ENCODE data around the gene LAS1L.
A peak's percentile ranks its signal among the peaks of the same experiment; 100 is the strongest.
"Not testable (repeated sequence)": the region's sequence is repeated elsewhere in the genome, so short reads cannot be mapped to it uniquely, and the experiment has no call there.

The LAS1L gene

DNA sequence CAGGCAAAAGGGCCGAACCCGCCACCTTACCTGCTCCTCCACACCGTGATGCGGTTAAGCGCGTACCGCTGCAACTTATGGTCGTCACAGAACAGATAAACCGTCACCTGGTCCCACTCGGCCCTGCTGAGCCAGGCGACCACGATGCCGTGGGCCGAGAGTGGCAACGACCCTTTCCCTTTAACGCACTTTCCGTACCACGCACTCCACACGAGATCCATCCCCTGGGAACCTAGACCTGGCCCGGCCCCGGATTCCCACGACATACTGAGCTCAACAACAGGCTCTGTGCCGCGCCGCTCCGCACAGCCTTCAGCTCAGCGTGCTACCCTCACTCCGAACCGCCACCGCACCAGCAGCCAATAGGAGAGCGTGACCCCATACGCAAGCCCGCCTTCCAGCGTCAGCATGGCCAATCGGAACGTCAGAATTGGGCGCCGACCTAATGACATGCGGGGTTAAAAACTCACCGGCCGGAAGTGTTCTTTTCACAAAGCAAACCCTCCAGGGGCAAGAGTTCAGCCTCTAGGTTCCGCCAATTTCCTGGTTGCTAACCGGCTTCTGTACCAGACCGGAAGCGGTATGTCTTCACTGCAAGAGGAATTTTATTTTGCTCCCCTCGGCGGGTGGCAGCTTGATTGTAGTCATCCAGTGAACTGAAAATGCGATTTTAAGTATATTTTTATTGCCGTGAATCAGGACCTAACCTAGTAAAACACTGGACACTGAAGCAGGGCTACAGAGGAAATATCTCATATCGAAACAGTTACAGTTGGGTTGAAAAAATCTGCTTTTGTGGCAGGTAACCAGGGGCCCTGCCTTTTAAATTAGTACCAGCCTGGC is at the start of gene LAS1L:
LAS1L (minus strand) TSS at position 338 of the 843 bp plus-strand sequence; CDS start at position 266, 72 bp downstream.
- peak; percentile 96 to 99 for DNase-seq

DNA sequence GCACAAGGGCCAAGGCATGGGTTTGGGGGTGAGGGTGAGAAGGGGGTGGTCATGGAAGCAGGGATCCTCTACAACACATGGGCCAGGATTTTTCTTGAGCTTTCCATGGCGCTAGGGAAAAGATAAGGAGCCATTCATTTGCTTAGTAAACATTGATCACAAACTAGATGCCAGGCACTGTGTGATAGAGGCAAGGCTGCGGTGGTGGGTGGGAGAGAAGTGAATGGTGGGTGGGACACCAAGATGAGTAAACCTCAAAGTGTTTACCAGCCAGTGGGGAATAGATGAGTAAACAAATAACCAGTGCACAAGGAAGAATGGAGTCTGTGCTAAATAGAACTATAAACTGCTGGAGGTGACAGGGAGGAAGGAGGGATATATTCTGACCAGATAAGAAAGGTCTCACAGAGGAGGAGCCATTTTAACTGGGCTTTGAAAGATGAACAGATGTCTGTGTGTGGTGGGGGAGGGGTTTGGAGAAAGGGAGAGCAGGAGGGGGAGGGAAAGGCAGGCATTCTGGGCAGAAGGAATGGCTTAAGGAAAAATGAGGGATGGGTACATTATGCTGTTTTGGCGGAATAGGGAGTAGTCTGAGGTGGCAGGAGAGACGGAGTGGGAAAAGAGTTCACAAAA is 48.0 kb upstream of the LAS1L start:
- DNase-seq: no peak

DNA sequence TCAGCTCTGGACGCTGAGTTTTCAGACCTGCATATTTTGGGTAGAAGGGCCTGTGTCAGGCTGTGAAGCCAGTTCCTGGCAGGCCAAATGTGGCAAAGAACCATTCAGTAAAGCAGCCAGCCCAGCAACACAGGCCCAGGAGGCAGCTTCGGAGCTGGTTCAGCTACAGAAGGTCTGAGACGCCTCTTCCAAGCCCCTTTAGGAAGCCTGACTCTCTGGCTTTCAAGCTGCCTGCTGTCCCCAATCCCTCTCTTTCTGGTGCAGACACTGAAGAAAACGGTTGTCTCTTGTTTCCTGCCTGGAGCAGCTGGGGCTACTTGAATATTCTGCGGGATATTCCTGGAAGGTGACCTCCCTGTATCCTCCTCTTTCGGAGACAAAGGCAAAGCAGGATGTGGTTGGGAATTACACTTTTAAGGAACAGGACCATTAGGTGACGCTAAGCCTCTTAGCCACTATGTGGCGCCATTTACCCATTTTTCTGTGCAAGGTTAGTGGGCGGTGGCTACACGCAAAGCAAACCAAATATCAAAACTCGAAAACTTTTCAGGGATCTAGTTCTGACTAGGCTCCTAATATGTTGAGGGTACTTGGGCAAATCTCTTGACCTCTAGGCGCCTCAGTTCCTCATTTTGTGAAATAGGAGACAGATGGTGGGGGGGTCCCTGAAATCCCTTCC is 47.2 kb upstream of the LAS1L start:
- DNase-seq: peak; percentile 66 to 73

DNA sequence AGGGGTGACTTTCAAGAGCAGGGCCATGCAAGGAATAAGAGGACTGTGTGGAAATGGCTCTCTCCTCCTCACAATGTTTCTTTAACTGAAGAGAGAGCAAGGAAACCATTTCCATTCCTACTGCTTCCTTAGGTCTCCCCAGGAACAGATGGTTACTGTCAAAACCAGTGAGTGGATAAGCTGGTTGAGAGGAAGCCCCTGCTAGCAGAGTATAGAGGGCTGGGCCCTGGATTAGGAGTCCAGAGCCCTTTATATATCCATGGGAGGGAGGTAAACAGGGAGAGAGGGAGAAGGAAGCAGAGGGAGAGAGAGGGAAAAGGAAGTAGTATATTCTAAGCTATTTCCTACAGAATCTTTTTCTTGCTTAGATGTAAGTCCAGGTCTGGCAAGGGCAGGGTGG is 43.8 kb upstream of the LAS1L start:
- DNase-seq: no peak

DNA sequence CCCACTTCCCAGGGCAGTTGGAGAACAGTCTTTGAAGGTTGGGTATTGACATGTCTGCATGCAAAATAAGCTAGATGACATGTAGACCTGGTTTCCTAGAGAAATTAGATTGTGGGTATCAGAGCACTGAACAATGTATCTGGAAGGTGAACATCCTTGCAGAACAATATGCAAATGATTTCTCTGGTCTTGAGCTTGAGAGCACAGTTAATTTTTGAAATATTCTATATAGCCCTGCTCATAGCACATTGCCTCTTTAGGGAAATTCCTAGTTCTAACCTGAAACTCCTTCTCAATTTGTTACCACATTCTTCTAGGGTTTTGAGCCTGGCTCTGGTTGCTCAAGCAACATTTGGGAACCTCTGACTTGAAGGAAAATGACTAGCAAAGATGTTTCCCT is 41.6 kb upstream of the LAS1L start:
- DNase-seq: no peak

DNA sequence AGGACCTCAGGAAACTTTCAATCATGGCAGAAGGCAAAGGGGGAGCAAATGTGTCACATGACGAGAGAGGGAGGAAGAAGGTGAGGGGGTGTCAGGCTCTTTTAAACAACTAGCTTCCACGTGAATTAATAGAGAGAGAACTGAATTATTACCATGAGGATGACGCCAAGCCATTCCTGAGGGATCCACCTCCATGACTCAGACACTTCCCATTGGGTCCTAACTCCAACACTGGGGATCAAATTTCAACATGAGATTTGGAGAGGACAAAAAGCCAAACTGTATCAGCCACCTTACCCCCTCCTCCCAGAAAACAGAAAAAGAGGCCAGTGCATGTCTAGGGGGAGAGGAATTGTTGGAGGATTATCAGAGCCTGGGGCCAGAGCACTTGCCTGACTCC is 40.4 kb upstream of the LAS1L start:
- DNase-seq: no peak

DNA sequence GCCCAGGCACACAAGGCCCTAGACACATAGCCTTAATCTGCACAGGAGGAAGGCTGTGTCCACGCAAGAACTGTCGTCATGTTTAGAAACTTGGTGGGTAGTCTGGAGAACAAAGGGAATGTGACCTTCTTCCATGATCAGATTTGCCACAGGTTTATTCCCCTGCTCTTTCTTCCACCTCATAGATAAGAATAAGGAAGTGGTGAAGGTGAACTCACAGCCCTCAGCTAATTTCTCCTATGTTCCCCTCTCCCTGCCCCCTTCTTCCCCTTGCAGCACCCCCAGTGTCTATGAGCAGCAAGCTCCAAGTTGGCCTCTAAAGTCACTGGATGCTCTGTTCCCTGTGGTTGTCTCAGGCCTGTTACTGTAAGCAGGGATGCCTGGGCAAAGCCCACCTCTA is 39.8 kb upstream of the LAS1L start:
- DNase-seq: no peak

DNA sequence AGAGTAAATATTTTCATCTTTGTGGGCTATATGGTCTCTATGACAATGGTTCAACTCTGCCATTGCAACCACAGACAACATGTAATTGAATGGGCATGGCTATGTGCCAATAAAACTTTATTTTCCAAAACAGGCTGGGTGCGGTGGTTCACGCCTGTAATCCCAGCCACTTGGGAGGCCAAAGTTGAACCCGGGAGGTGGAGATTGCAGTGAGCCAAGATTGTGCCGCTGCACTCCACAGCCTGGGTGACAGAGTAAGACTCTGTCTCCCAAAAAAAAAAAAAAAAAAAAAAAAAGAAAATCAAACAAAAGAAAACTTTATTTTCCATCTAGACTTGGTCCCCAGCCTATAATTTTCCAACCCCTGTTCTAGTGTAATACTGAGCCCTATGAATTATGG is 38.4 kb upstream of the LAS1L start:
- DNase-seq: no peak

DNA sequence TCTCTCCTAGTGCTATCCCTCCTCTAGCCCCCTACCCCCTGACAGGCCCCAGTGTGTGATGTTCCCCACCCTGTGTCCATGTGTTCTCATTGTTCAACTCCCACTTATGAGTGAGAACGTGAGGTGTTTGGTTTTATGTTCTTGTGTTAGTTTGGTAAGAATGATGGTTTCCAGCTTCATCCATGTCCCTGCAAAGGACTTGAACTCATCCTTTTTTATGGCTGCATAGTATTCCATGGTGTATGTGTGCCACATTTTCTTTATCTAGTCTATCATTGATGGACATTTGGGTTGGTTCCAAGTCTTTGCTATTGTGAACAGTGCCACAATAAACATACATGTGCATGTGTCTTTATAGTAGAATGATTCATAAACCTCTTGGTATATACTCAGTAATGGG is 28.3 kb upstream of the LAS1L start:
- not testable (repeated sequence) for DNase-seq

DNA sequence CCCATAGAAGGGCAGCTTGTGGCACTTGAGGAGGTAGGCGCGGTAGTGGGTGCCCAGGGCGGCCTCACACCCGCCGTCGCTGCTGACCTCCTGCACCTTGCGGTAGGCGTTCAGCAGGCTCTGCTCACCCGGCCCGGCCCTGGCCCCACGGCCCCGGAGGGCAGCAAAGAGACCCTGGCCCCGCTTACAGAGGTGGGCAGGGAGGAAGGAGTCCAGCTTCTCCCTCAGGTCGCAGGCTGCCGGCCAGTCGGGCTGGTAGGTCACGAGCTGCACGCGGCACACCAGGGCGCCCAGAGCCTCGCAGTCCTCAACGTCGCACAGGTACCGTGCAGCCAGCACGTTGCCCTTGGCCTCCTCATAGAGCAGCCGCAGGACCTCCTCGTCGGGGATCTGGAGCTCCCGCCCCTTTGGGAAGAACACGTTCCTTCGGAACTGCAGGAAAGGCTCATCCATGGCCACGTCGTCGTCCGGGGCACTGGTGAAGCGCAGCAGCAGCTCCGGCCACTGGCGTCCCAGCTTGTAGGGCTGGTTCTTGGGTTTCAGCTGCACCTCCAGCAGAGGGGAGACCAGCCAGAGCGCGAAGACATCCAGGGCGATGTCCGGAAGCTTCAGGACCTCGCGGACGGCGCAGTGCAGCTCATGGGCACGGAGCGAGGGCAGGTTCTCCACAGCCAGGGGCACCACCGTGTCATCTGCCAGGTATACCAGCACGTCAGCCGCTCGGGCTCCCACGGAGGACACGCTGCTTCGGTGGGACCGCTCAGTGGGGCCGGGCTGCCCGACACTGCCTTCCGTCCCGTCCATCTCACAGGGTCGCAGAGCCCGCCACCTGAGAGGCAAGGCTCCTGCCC is 17.1 kb upstream of the LAS1L start:
- DNase-seq: no peak

DNA sequence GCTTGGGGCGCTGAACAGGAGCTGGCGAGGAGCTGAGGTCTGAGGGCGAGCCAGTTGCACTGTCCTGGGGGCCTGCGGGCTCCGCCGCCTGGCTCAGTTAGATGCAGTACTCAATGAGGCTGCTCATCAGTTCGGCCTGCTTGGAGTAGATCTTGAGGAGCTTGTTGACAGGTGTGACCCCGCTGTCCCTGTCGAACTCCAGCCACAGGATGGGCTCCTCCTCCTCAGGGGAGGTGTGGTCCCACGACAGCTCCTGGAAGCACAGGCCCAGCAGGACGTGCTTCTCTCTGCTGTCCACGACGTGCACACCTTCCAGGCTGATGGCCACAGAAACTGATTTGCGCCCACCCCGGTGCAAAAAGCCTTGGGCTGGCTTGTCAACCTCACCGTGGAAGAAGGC is 16.5 kb upstream of the LAS1L start:
- DNase-seq: no peak

DNA sequence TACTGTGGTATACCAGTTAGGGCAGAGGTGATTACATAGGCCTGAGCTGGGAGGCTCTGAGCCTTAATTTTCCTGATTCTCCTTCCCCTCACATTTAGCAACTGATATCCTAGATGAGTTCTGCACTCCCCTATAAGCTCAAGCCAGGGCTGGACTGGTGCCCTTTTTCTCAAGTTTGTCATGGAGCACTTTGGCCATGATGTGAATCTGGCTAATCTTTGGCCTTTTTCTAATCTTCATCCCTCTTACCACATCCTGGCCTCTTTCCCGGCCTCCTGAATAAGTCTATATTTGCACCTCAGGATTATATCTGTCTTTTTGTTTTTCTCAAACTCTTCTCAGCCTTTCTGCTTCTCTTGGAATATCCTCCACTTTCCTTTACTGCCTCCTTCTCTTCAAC is 10.9 kb upstream of the LAS1L start:
- DNase-seq: no peak

DNA sequence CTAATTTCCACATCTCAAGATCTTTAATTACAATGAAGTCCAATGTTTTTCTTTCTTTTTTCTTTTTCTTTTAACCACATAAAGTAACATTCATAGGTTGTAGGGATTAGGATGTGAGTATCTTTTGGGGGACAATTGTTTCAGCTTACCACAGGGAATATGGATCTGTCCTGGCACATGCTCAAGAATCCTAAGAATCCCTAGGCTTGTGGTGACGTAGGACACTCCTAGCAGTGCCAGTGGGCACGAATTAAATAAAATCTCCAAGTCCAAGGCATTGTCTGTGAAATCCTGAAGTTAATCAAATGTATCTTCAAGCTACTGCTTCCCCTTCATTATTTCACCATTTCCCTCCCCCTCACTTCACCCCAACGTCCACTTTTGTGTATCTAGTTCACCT is 2.6 kb upstream of the LAS1L start:
- DNase-seq: no peak

DNA sequence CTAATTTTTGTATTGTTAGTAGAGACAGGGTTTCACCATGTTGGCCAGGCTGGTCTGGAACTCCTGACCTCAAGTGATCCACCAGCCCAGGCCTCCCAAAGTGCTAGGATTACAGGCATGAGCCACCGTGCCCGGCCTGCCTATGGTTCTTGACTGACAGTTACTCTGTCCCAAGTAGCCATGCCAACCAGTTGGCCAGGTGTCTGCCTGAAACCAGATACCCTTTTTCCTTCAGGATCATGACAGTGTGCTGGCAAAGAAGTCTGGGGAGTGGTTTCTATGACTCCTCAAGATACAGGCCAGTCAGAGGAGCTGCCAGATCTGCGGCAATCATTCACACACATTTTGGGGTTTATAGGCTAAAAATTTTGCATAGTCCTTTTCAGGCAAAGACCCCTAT is 1.7 kb upstream of the LAS1L start:
- DNase-seq: no peak

DNA sequence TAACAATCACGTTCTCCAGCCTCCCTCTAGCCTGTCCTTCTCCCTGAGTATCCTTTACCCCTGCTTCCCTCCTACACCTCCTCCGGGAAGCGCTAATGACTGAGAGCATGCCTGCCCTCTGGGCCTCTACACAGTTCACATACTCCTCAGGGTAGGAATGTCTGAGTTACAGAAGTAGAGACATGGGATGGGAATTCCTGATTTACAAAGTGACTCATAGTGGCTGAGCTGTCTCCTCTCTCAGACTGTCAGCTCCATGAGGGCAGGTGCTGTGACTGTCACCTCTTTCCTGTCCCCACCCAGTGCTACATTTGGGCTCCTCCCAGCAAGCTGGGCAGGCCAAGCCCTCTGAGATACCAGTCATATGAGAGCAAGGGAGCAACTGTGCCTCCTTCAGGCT is 2.6 kb downstream of the LAS1L start:
- DNase-seq: no peak

DNA sequence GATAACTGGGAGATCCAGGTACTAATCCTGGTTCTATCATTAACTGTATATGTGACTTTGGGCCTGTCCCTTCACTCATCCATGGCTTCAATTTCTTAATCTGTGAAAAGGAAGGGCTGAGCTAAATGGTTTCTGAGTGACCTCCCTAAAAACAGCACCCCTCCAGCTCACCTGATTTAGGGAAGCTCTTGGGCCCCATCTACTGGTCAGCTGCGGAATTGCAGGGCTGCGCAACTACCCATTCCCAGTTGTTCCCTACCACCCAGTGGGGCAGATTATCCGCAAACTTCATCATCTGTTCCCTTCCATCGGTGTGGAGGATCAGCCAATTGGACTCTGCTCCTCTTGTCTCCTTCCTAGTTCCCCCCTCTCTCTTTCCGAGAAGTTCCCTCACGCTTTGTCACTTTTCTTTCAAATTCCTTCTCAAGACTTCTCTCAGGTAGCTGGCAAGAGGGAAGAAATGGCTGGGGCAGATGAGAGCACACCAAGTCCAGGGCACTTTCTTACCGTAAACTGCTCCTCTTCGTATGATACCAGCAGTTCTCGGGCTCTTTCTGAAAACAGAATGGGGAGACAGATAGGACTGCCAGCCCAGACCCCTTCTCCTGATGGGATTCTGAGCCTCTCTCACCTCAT is 5.8 kb downstream of the LAS1L start:
- DNase-seq: peak; percentile 35 to 42

DNA sequence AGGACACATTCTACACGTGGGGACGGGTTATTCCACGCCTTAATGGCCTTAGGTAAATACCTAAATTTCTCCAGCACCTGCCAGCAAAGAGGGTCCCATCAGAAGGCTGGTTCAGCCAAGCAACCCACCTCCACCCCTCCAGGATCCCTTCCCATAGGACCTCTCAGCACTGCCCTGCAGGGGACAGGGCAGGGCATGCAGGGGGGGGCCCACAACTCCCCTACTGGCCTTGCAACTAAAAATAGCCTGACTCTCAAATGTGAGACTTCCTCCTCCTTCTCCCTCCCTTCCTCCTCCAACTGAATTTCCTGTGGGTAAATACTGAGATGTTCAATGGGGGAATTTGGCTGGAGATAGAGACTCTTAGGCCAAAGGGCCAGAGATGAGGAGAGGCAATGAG is 6.3 kb downstream of the LAS1L start:
- DNase-seq: no peak

DNA sequence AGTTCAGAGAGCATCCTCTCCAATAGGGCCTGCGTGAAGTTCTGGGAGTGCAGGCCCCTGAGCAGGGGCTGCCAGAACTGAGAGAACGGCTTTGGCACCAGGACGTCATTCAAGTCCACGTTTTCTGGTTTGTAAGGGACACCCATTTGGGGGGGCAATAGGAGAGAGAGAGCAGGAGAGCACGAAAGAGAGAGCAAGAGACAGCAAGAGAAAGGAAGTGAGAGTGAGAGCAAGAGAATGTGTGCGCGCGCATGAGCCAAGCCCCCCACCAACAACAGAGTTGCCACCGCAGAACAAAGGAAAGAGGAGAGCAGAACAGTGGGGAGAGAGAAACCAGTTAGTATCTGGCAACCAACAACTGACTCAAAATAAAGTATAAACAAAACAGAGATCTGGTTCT is 10.4 kb downstream of the LAS1L start:
- no peak for DNase-seq

DNA sequence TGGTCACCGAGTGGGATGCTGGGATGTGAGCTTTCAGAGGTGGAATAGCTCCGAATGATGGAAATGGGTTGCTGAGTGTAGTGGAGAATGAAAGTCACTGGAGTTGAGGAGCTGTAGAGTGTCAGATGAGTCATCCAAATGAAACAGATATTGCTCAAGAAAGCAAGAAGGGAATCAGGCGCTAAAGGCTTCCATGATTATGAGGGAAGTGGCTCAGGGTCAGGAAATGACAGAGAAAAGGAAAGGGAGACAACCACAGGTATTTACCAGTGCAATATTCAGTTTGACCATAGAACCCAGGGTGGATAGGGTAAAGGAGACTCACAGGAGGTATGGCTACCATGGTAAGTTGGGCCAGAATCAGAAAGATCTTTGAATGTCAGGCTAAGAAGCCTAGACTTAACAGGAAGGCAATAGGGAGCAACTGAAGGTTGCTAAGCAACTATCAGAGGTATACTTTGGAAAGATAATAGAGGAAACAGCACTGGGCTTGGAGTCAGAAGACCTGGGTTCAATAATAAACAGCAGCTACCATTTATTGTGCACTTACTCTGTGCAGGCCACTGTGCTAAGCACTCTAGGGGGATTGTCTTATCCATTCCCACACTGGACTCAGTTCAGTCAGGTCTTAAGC is 11.7 kb downstream of the LAS1L start:
- DNase-seq: no peak

DNA sequence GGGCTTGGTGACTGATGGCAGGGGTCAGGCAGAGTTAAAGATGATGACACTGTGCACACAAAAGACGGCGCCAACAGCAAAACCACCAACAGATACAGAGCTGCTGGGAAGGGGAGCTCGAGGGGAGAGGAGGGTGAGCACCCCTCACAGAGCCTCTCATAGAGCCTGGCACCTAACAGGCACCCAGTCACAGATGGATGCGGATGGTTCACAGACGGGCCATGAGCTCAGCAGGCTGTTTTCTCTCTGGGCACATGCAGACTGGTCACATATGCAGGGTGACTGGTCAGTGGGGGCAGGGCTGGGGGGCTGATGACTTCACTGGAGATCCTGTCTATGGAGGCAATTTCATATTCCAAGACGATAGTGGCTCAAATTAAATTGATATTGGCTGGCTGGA is 15.1 kb downstream of the LAS1L start:
- DNase-seq: not testable (repeated sequence)

DNA sequence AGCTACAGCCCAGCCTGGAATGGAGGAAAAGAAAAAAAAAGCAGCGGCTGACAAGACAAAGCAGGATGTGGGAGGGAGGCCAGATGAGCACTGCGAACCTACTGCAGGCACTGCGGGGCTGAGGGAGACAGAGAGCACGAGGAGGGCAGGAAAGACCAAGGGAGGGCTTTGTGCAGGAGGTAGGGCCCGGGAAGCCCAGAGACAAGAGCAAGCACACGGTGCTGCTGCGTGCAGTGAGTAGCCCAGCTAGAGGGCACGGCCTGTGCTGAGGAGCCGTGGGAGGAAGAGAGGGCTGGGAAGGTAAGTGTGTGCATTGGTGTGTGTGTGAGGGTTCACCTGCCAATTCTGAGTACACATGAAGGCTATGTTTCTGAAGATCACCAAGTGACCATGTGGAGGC is 15.6 kb downstream of the LAS1L start:
- DNase-seq: not testable (repeated sequence)

DNA sequence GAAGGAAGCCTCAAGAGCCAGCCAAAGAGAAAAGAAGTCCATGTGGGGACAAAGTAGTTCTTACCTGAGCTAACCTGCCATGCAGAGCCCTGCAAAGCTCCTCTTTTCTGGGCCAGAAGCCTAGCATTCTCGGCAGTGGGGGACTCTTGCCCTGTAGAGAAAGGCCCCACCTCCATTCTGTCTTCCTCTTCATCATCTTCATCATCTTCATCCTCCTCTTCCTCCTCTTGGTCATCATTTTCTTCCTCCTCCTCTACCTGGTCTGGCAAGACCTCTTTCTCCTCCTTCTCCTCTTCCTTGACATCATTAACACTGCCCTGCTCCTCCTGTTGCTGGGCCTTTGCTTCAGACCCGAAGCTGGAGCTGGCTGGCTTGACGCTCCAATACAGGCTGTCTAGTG is 16.7 kb downstream of the LAS1L start:
- DNase-seq: peak in 1 of 2 experiments; percentile 51
